ENCODE measurements around the gene TMEM181. TPM values are rescaled to one million over a fixed set of nuclear protein-coding genes. Genes with fewer than 3 reads are reported as not detected.

Gene TMEM181
- total and polyA plus RNA-seq, 2 donors (not counting 1 experiment from before 2014, with no cell fraction given): 2.8 to 9.3 TPM

- Histone ChIP-seq H3K4me1 (ENCODE audit: control insufficient read depth in 2 of 2, insufficient read depth in 2 of 2, low read length in 2 of 2) (no peaks in the 10 kb centered on the region), H3K36me3 (replicated peaks in 1 of 2; ENCODE audit: control extremely low read depth in 1 of 2, control insufficient read depth in 1 of 2, extremely low read depth in 1 of 2, insufficient read depth in 2 of 2, low read length in 1 of 2) (peaks cover 2 to 46% of the 10 kb centered on the region in 2 experiments), H3K9ac (ENCODE audit: low read length) (no peak overlapping the region), H3K9me3 (ENCODE audit: control extremely low read depth in 1 of 3, control insufficient read depth in 2 of 3, insufficient read depth in 1 of 3, low read length in 2 of 3) (no peaks in the 10 kb centered on the region), H3K4me2 (replicated peaks; ENCODE audit: low read depth, low read length, poor library complexity, severe bottlenecking) (no peak overlapping the region), H4K20me1 (ENCODE audit: control insufficient read depth, insufficient read depth, low read length, poor library complexity, severe bottlenecking) (no peaks in the 10 kb centered on the region), H2AFZ (ENCODE audit: insufficient read depth, low read depth, low read length, poor library complexity, severe bottlenecking) (no peak overlapping the region), H3K27ac (ENCODE audit: low read length in 2 of 2) (no peak overlapping the region), H3K27me3 (replicated peaks in 1 of 4; ENCODE audit: control extremely low read depth in 1 of 4, control insufficient read depth in 3 of 4, insufficient read depth in 4 of 4, low read length in 3 of 4) (no peaks in the 10 kb centered on the region), H3K4me3 (ENCODE audit: control extremely low read depth in 1 of 5, extremely low read depth in 1 of 5, insufficient read depth in 1 of 5, low read depth in 2 of 5, low read length in 4 of 5) (no peak overlapping the region), H3K79me2 (ENCODE audit: control insufficient read depth, insufficient read depth, low read length) (no peaks in the 10 kb centered on the region)
- Mint-ChIP-seq H3K27ac (no peak overlapping the region), H3K9me3 (ENCODE audit: insufficient read depth) (no peaks in the 10 kb centered on the region), H3K27me3 (no peaks in the 10 kb centered on the region), H3K4me1 (no peaks in the 10 kb centered on the region), H3K4me3 (no peak overlapping the region)
- intact Hi-C loops (cut with micrococcal nuclease): no loop called here
- POLR2A ChIA-PET: no interaction called here
- 85% methylated on average over 7 of the region's 10 CpGs for WGBS (ENCODE audit: insufficient coverage)
- CTCF ChIA-PET: interaction anchor here (1.2 kb wide), 1 partner anchor 16 kb away, joined by 3 read pairs; no protein-coding TSS in a partner anchor
- TF ChIP-seq CTCF (IDR thresholded peaks at IDR 0.05): no peak
- DNase-seq: no peak
- ATAC-seq (ENCODE audit: low read depth): no peak
These were observed 62.8 kb downstream of the TMEM181 start for GRCh38 chr6:158622545-158623190.

- Mint-ChIP-seq H3K4me3 (no peak overlapping the region), H3K27ac (no peak overlapping the region), H3K27me3 (no peaks in the 10 kb centered on the region), H3K4me1 (no peaks in the 10 kb centered on the region), H3K9me3 (ENCODE audit: insufficient read depth) (no peaks in the 10 kb centered on the region)
- Histone ChIP-seq H3K4me1 (ENCODE audit: control insufficient read depth in 2 of 2, insufficient read depth in 2 of 2, low read length in 2 of 2) (no peaks in the 10 kb centered on the region), H4K20me1 (ENCODE audit: control insufficient read depth, insufficient read depth, low read length, poor library complexity, severe bottlenecking) (no peaks in the 10 kb centered on the region), H3K4me2 (replicated peaks; ENCODE audit: low read depth, low read length, poor library complexity, severe bottlenecking) (no peak overlapping the region), H3K36me3 (replicated peaks in 1 of 2; ENCODE audit: control extremely low read depth in 1 of 2, control insufficient read depth in 1 of 2, extremely low read depth in 1 of 2, insufficient read depth in 2 of 2, low read length in 1 of 2) (peaks cover 2 to 54% of the 10 kb centered on the region in 2 experiments), H3K9me3 (ENCODE audit: control extremely low read depth in 1 of 3, control insufficient read depth in 2 of 3, insufficient read depth in 1 of 3, low read length in 2 of 3) (no peaks in the 10 kb centered on the region), H3K9ac (ENCODE audit: low read length) (no peak overlapping the region), H3K4me3 (ENCODE audit: control extremely low read depth in 1 of 5, extremely low read depth in 1 of 5, insufficient read depth in 1 of 5, low read depth in 2 of 5, low read length in 4 of 5) (no peak overlapping the region), H3K27ac (ENCODE audit: low read length in 2 of 2) (no peak overlapping the region), H3K79me2 (ENCODE audit: control insufficient read depth, insufficient read depth, low read length) (no peaks in the 10 kb centered on the region), H3K27me3 (replicated peaks in 1 of 4; ENCODE audit: control extremely low read depth in 1 of 4, control insufficient read depth in 3 of 4, insufficient read depth in 4 of 4, low read length in 3 of 4) (no peaks in the 10 kb centered on the region), H2AFZ (ENCODE audit: insufficient read depth, low read depth, low read length, poor library complexity, severe bottlenecking) (no peak overlapping the region)
- DNase-seq: no peak
- intact Hi-C loops (cut with micrococcal nuclease): no loop called here
- TF ChIP-seq CTCF (IDR thresholded peaks at IDR 0.05) (no peak), EZH2 (IDR thresholded peaks at IDR 0.05; ENCODE audit: borderline replicate concordance, insufficient read depth, low read depth, low read length, poor library complexity, severe bottlenecking) (no peak)
- ChIA-PET POLR2A (no interaction called here), CTCF (interaction anchor here (1.3 kb wide), 1 partner anchor 66 kb away, joined by 3 read pairs; no protein-coding TSS in a partner anchor)
- WGBS (ENCODE audit: insufficient coverage): 96% methylated on average over 22 of the region's 25 CpGs
- ATAC-seq (ENCODE audit: low read depth): no peak
These were observed 65.1 kb downstream of the TMEM181 start for GRCh38 chr6:158624684-158625682.
